PC-3 (cell line): Measurements from ENCODE around the gene MED4.

Experiments used
- CTCF ChIP-seq: fragments of 300-600 bp; sonication (generic); conservative IDR thresholded peaks from 2 replicates; pipeline ENCODE4 v1.5.1; 2017; ENCODE audit warnings: antibody characterized with exemption, low read depth, mild to moderate bottlenecking, low read length
- EZH2 ChIP-seq: fragments of 300-600 bp; sonication (generic); IDR thresholded peaks from one replicate; pipeline ENCODE4 v1.6.1; 2017; ENCODE audit warnings: antibody characterized with exemption, mild to moderate bottlenecking, low read length; ENCODE audit not compliant: unreplicated experiment

- TF ChIP-seq CTCF (no peak), EZH2 (no peak)
Observed at GRCh38 chr13:48108106-48108505, 13.2 kb upstream of the MED4 start.
